HuH-7 (cell line): ENCODE results near the gene LRMDA.

ENCODE experiments used
- DNase-seq: peaks from one replicate; pipeline ENCODE4 v3.0.0; 2011; ENCODE audit warnings: low spot score

Gene LRMDA

GRCh38 chr10:75776738-75777504 lies 345.5 kb downstream of the LRMDA start:
- no peak for DNase-seq

- DNase-seq, result no peak
Measured at GRCh38 chr10:75778665-75779064, 347.2 kb downstream of the LRMDA start.

GRCh38 chr10:75779276-75779675 lies 347.9 kb downstream of the LRMDA start:
- DNase-seq, result no peak

GRCh38 chr10:75782463-75783248 lies 351.2 kb downstream of the LRMDA start:
- DNase-seq, result no peak

- DNase-seq, result no peak
Measured at GRCh38 chr10:75788394-75789205, 357.2 kb downstream of the LRMDA start.

- DNase-seq, result no peak
Measured at GRCh38 chr10:75793848-75794247, 362.4 kb downstream of the LRMDA start.

- DNase-seq, result no peak
Measured at GRCh38 chr10:75801121-75801520, 369.7 kb downstream of the LRMDA start.

GRCh38 chr10:75801661-75802060 lies 370.2 kb downstream of the LRMDA start:
- no peak for DNase-seq

- no peak for DNase-seq
Measured at GRCh38 chr10:75803121-75803520, 371.7 kb downstream of the LRMDA start.

- DNase-seq, result no peak
Measured at GRCh38 chr10:75803816-75804552, 372.6 kb downstream of the LRMDA start.

GRCh38 chr10:75806186-75806585 lies 374.8 kb downstream of the LRMDA start:
- DNase-seq, result no peak

- DNase-seq, result no peak
Measured at GRCh38 chr10:75807456-75807855, 376.0 kb downstream of the LRMDA start.

- DNase-seq, result no peak
Measured at GRCh38 chr10:75809003-75809402, 377.6 kb downstream of the LRMDA start.

- no peak for DNase-seq
Measured at GRCh38 chr10:75814014-75814413, 382.6 kb downstream of the LRMDA start.

GRCh38 chr10:75815066-75815465 lies 383.6 kb downstream of the LRMDA start:
- no peak for DNase-seq

- no peak for DNase-seq
Measured at GRCh38 chr10:75817198-75817597, 385.8 kb downstream of the LRMDA start.

- no peak for DNase-seq
Measured at GRCh38 chr10:75818552-75818951, 387.1 kb downstream of the LRMDA start.

GRCh38 chr10:75825235-75825634 lies 393.8 kb downstream of the LRMDA start:
- DNase-seq, result no peak

GRCh38 chr10:75825661-75826060 lies 394.2 kb downstream of the LRMDA start:
- DNase-seq, result no peak

GRCh38 chr10:75826846-75827245 lies 395.4 kb downstream of the LRMDA start:
- no peak for DNase-seq

- DNase-seq, result no peak
Measured at GRCh38 chr10:75827587-75828021, 396.2 kb downstream of the LRMDA start.

- DNase-seq, result no peak
Measured at GRCh38 chr10:75828413-75828812, 397.0 kb downstream of the LRMDA start.
